Measurements from ENCODE around the gene VWA7. TPM values are rescaled to one million over a fixed set of nuclear protein-coding genes. Genes with fewer than 3 reads are reported as not detected.

Gene VWA7
- polyA plus RNA-seq, 3 donors, result 7.3 to 13.9 (median 8.5) TPM

DNA sequence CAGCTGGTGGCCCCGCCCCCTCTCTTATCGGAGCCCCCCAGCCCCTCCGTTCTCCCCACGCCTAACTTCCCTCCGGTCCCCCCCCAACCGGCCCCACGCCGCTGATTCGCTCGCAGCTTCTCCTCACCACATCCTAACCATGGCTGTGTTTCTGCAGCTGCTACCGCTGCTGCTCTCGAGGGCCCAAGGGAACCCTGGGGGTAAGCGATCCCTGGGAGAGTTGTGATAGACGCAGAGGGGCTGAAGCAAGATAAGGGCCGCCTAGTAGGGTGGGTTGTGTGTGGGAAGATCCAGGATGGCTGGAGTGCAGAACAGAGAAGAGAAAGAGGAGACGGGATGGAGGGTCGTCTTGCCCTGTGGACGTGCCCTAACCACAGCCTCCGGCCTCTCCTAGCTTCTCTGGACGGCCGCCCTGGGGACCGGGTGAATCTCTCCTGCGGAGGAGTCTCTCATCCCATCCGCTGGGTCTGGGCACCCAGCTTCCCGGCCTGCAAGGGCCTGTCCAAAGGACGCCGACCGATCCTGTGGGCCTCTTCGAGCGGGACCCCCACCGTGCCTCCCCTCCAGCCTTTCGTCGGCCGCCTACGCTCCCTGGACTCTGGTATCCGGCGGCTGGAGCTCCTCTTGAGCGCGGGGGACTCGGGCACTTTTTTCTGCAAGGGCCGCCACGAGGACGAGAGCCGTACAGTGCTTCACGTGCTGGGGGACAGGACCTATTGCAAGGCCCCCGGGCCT lies 53.7 kb downstream of the VWA7 start, which contains the start of gene MPIG6B:
Gene MPIG6B, plus strand, starts transcription at position 129 of the 735 bp plus-strand sequence. Its CDS starts 11 bp downstream, at position 140.
- no peak for DNase-seq (ENCODE audit: extremely low read depth in 1 of 11, low read depth in 9 of 11, low spot score in 4 of 11)

DNA sequence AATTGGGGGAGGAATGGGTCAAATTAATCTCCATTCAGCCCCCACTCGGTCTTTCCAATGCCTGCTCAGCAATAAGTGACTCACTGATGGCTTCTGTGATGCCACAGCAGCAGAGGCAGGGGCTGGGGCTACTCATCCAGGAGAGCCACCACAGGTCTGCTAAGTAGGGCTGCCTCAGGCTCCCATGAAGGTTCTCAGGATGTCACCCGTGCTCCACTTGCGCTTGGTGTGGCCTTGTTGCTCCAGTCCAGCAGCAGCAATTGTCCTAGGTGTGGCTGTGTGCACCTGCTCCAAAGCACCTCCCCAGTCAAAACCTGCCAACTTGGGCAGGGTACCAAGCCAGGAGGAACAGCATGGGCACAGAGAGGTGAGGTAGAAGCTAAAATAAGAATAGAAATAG lies 55.0 kb downstream of the VWA7 start:
- DNase-seq (ENCODE audit: extremely low read depth in 1 of 11, low read depth in 9 of 11, low spot score in 4 of 11), result no peak

GRCh38 chr6:31721351-31722020 lies 55.6 kb downstream of the VWA7 start, which contains the start of gene LY6G6C:
Gene LY6G6C, minus strand, starts transcription at chr6:31721746. Its CDS starts 67 bp downstream, at chr6:31721679.
- DNase-seq (ENCODE audit: extremely low read depth in 1 of 11, low read depth in 9 of 11, low spot score in 4 of 11), result no peak

- no peak for DNase-seq (ENCODE audit: extremely low read depth in 1 of 11, low read depth in 9 of 11, low spot score in 4 of 11)
Measured at GRCh38 chr6:31720196-31720770, 56.8 kb downstream of the VWA7 start.

DNA sequence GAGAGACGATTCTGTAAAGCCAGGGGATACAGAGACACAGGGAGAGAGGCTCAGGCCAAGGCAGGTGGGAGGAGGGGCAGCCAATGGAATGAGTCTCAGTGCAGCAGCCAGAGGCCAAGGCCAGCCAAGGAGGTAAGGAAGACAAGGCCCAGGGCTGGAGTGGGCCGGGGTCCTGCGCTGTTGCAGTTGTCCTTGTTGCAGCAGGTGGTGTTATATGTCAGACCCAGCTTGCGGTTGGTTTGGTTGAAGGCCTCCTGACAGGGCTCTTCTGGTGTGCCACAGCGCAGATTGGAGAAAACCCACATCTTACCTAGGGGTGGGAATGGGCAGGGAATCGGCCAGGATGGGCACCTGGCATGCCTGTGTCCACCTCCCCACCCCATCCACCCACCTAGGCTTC lies 58.1 kb downstream of the VWA7 start:
- DNase-seq (ENCODE audit: extremely low read depth in 1 of 11, low read depth in 9 of 11, low spot score in 4 of 11), result no peak

DNA sequence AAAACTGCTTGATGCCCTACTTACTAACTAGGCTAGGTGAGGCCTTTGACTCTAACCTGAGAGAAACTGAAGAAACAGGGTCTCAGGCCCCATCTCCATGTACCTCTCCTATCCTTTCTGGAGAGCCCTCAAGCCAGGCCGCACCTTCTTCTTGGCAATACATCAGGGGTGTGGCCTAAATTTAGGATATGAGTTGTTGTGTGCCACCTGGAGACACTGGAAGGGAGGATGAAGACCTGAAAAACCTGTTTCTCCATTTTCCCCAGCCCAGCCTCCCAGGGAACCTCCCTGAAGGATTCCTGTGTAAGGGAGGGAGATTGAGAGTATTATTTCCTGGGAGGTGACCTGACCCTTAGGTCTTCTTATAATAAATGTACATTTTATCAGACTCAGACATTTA lies 58.9 kb downstream of the VWA7 start:
- no peak for DNase-seq (ENCODE audit: extremely low read depth in 1 of 11, low read depth in 9 of 11, low spot score in 4 of 11)

- no peak for DNase-seq (ENCODE audit: extremely low read depth in 1 of 11, low read depth in 9 of 11, low spot score in 4 of 11)
Measured at GRCh38 chr6:31717499-31718222, 59.5 kb downstream of the VWA7 start.

Other genes starting within 250 kb of the VWA7 start
- 10 to 100 TPM; 13.5 to 19.2 (median 17.9) TPM for gene MCCD1, start 248.4 kb downstream of the VWA7 start, polyA plus RNA-seq (ENCODE audit: insufficient read length in 3 of 3)
- 100 to 1,000 TPM; 573 to 689 (median 586) TPM for gene DDX39B, start 235.3 kb downstream of the VWA7 start, polyA plus RNA-seq (ENCODE audit: insufficient read length in 3 of 3)
- gene ATP6V1G2, start 230.7 kb downstream of the VWA7 start, polyA plus RNA-seq (ENCODE audit: insufficient read length in 3 of 3), result 10 to 100 TPM in 2 of 3 donors, 1 to 10 TPM in 1; 5.9 to 11.5 (median 11.0) TPM
- gene NFKBIL1, start 229.7 kb downstream of the VWA7 start, polyA plus RNA-seq (ENCODE audit: insufficient read length in 3 of 3), result 10 to 100 TPM; 17.0 to 28.4 (median 27.7) TPM
- gene LTA, start 205.0 kb downstream of the VWA7 start, polyA plus RNA-seq (ENCODE audit: insufficient read length in 3 of 3), result under 1 TPM; 0.26 to 0.43 (median 0.33) TPM
- under 1 TPM; 0.18 to 0.40 (median 0.24) TPM for gene TNF, start 201.8 kb downstream of the VWA7 start, polyA plus RNA-seq (ENCODE audit: insufficient read length in 3 of 3)
- gene LTB, start 194.9 kb downstream of the VWA7 start, polyA plus RNA-seq (ENCODE audit: insufficient read length in 3 of 3), result 1 to 10 TPM in 2 of 3 donors, under 1 TPM in 1; 0.53 to 2.3 (median 2.2) TPM
- 1 to 10 TPM; 4.4 to 6.5 (median 6.3) TPM for gene LST1, start 191.1 kb downstream of the VWA7 start, polyA plus RNA-seq (ENCODE audit: insufficient read length in 3 of 3)
- gene NCR3, start 184.3 kb downstream of the VWA7 start, polyA plus RNA-seq (ENCODE audit: insufficient read length in 3 of 3), result under 1 TPM in 2 of 3 donors, not detected in 1; 0.19 TPM
- gene AIF1, start 162.1 kb downstream of the VWA7 start, polyA plus RNA-seq (ENCODE audit: insufficient read length in 3 of 3), result 10 to 100 TPM; 63.3 to 80.6 (median 78.2) TPM
- gene PRRC2A, start 156.6 kb downstream of the VWA7 start, polyA plus RNA-seq (ENCODE audit: insufficient read length in 3 of 3), result 100 to 1,000 TPM; 161 to 211 (median 207) TPM
- 100 to 1,000 TPM; 243 to 263 (median 257) TPM for gene BAG6, start 124.7 kb downstream of the VWA7 start, polyA plus RNA-seq (ENCODE audit: insufficient read length in 3 of 3)
- gene APOM, start 121.4 kb downstream of the VWA7 start, polyA plus RNA-seq (ENCODE audit: insufficient read length in 3 of 3), result 100 to 1,000 TPM; 105 to 114 (median 110) TPM
- gene C6orf47, start 116.5 kb downstream of the VWA7 start, polyA plus RNA-seq (ENCODE audit: insufficient read length in 3 of 3), result 10 to 100 TPM; 17.3 to 22.9 (median 18.4) TPM
- 10 to 100 TPM; 28.1 to 33.1 (median 29.9) TPM for gene GPANK1, start 112.3 kb downstream of the VWA7 start, polyA plus RNA-seq (ENCODE audit: insufficient read length in 3 of 3)
- 100 to 1,000 TPM; 232 to 252 (median 246) TPM for gene CSNK2B, start 111.2 kb downstream of the VWA7 start, polyA plus RNA-seq (ENCODE audit: insufficient read length in 3 of 3)
- gene LY6G5B, start 107.4 kb downstream of the VWA7 start, polyA plus RNA-seq (ENCODE audit: insufficient read length in 3 of 3), result 10 to 100 TPM; 22.8 to 30.6 (median 25.3) TPM
- gene LY6G5C, start 96.3 kb downstream of the VWA7 start, polyA plus RNA-seq (ENCODE audit: insufficient read length in 3 of 3), result 1 to 10 TPM; 2.4 to 3.5 (median 3.4) TPM
- gene ABHD16A, start 74.0 kb downstream of the VWA7 start, polyA plus RNA-seq (ENCODE audit: insufficient read length in 3 of 3), result 10 to 100 TPM; 52.4 to 70.9 (median 61.6) TPM
- gene LY6G6F, start 70.5 kb downstream of the VWA7 start, polyA plus RNA-seq (ENCODE audit: insufficient read length in 3 of 3), result 1 to 10 TPM in 1 of 3 donors, under 1 TPM in 2; 0.44 to 1.2 (median 0.73) TPM
- under 1 TPM in 1 of 3 donors, not detected in 2; 0.20 TPM for gene LY6G6D, start 62.0 kb downstream of the VWA7 start, polyA plus RNA-seq (ENCODE audit: insufficient read length in 3 of 3)
- under 1 TPM in 2 of 3 donors, not detected in 1; 0.26 to 0.41 TPM for gene LY6G6C, start 55.6 kb downstream of the VWA7 start, polyA plus RNA-seq (ENCODE audit: insufficient read length in 3 of 3)
- gene MPIG6B, start 54.0 kb downstream of the VWA7 start, polyA plus RNA-seq (ENCODE audit: insufficient read length in 3 of 3), result 1 to 10 TPM; 1.6 TPM
- gene DDAH2, start 48.0 kb downstream of the VWA7 start, polyA plus RNA-seq (ENCODE audit: insufficient read length in 3 of 3), result 100 to 1,000 TPM; 152 to 237 (median 188) TPM
- 100 to 1,000 TPM; 268 to 296 (median 292) TPM for gene CLIC1, start 40.8 kb downstream of the VWA7 start, polyA plus RNA-seq (ENCODE audit: insufficient read length in 3 of 3)
- 10 to 100 TPM; 21.4 to 59.0 (median 22.1) TPM for gene MSH5, start 37.3 kb downstream of the VWA7 start, polyA plus RNA-seq (ENCODE audit: insufficient read length in 3 of 3)
- 10 to 100 TPM in 2 of 3 donors, 1 to 10 TPM in 1; 6.8 to 17.2 (median 10.0) TPM for gene SAPCD1, start 14.7 kb downstream of the VWA7 start, polyA plus RNA-seq (ENCODE audit: insufficient read length in 3 of 3)
- gene VARS1, start 18.4 kb upstream of the VWA7 start, polyA plus RNA-seq (ENCODE audit: insufficient read length in 3 of 3), result 10 to 100 TPM; 58.7 to 72.2 (median 61.2) TPM
- 10 to 100 TPM; 72.1 to 90.4 (median 82.4) TPM for gene LSM2, start 29.6 kb upstream of the VWA7 start, polyA plus RNA-seq (ENCODE audit: insufficient read length in 3 of 3)
- gene HSPA1L, start 38.0 kb upstream of the VWA7 start, polyA plus RNA-seq (ENCODE audit: insufficient read length in 3 of 3), result 1 to 10 TPM; 3.3 to 5.0 (median 4.0) TPM
- gene HSPA1A, start 38.2 kb upstream of the VWA7 start, polyA plus RNA-seq (ENCODE audit: insufficient read length in 3 of 3), result 100 to 1,000 TPM in 2 of 3 donors, 10 to 100 TPM in 1; 84.4 to 121 (median 116) TPM
- gene HSPA1B, start 50.4 kb upstream of the VWA7 start, polyA plus RNA-seq (ENCODE audit: insufficient read length in 3 of 3), result 100 to 1,000 TPM; 119 to 167 (median 142) TPM
- gene NEU1, start 85.5 kb upstream of the VWA7 start, polyA plus RNA-seq (ENCODE audit: insufficient read length in 3 of 3), result 10 to 100 TPM; 74.6 to 79.3 (median 78.1) TPM
- 10 to 100 TPM; 40.7 to 82.8 (median 51.9) TPM for gene SLC44A4, start 101.7 kb upstream of the VWA7 start, polyA plus RNA-seq (ENCODE audit: insufficient read length in 3 of 3)
- gene EHMT2, start 120.4 kb upstream of the VWA7 start, polyA plus RNA-seq (ENCODE audit: insufficient read length in 3 of 3), result 10 to 100 TPM; 74.6 to 98.4 (median 83.9) TPM
- 10 to 100 TPM; 23.4 to 35.5 (median 23.6) TPM for gene ZBTB12, start 124.8 kb upstream of the VWA7 start, polyA plus RNA-seq (ENCODE audit: insufficient read length in 3 of 3)
- 1 to 10 TPM; 3.0 to 4.2 (median 4.0) TPM for gene C2, start 150.4 kb upstream of the VWA7 start, polyA plus RNA-seq (ENCODE audit: insufficient read length in 3 of 3)
- 1 to 10 TPM; 5.2 to 8.7 (median 6.6) TPM for gene CFB, start 168.8 kb upstream of the VWA7 start, polyA plus RNA-seq (ENCODE audit: insufficient read length in 3 of 3)
- gene NELFE, start 181.6 kb upstream of the VWA7 start, polyA plus RNA-seq (ENCODE audit: insufficient read length in 3 of 3), result 100 to 1,000 TPM in 1 of 3 donors, 10 to 100 TPM in 2; 89.5 to 103 (median 91.3) TPM
- 10 to 100 TPM; 42.3 to 49.0 (median 47.7) TPM for gene SKIC2, start 181.8 kb upstream of the VWA7 start, polyA plus RNA-seq (ENCODE audit: insufficient read length in 3 of 3)
- 10 to 100 TPM; 22.1 to 32.3 (median 31.7) TPM for gene DXO, start 194.8 kb upstream of the VWA7 start, polyA plus RNA-seq (ENCODE audit: insufficient read length in 3 of 3)
- gene C4A, start 204.7 kb upstream of the VWA7 start, polyA plus RNA-seq (ENCODE audit: insufficient read length in 3 of 3), result 10 to 100 TPM; 15.7 to 22.4 (median 22.4) TPM
- gene C4B, start 237.5 kb upstream of the VWA7 start, polyA plus RNA-seq (ENCODE audit: insufficient read length in 3 of 3), result 10 to 100 TPM; 17.4 to 23.3 (median 22.1) TPM